Neural cell (in vitro differentiated cells): ENCODE results near the gene RELN. TPM values are rescaled to one million over a fixed set of nuclear protein-coding genes. Genes with fewer than 3 reads are reported as not detected.

Experiments
- H2AFZ ChIP-seq: fragments of 200-600, 300-800 bp; sonication (generic), shearing (Covaris generic); 2 replicates; pipeline ENCODE4 v1.6.0; 2014; ENCODE audit warnings: low read depth, mild to moderate bottlenecking, antibody characterized with exemption, low read length, moderate library complexity
- H3F3A ChIP-seq: fragments of 200-600 bp; shearing (Covaris generic); 2 replicates; pipeline ENCODE4 v1.6.1; 2016; ENCODE audit warnings: mild to moderate bottlenecking, moderate library complexity, mixed read lengths, antibody characterized with exemption, low read length; ENCODE audit not compliant: insufficient read depth, poor library complexity, severe bottlenecking
- H3K27ac ChIP-seq: fragments of 200-600, 300-800 bp; sonication (generic), shearing (Covaris generic); 2 replicates; pipeline ENCODE4 v1.5.1; 2014; ENCODE audit warnings: mild to moderate bottlenecking, low read length, moderate library complexity
- H3K27me3 ChIP-seq: fragments of 300-800, 200-600 bp; sonication (generic), shearing (Covaris generic); 2 replicates; pipeline ENCODE4 v1.6.0; 2014; ENCODE audit warnings: mild to moderate bottlenecking, low read depth, low read length, moderate library complexity; ENCODE audit not compliant: insufficient read depth
- H3K36me3 ChIP-seq: fragments of 300-800, 200-600 bp; sonication (generic), shearing (Covaris generic); 2 replicates; pipeline ENCODE4 v1.5.1; 2014; ENCODE audit warnings: mild to moderate bottlenecking, antibody characterized with exemption, low read length, moderate library complexity; ENCODE audit not compliant: insufficient read depth
- H3K4me2 ChIP-seq: fragments of 300-800, 200-600 bp; sonication (generic), shearing (Covaris generic); 2 replicates; pipeline ENCODE4 v1.6.0; 2014; ENCODE audit warnings: mild to moderate bottlenecking, low read length
- H3K4me3 ChIP-seq: fragments of 300-800, 200-600 bp; sonication (generic), shearing (Covaris generic); 2 replicates; pipeline ENCODE4 v1.5.1; 2014; ENCODE audit warnings: mild to moderate bottlenecking, low read length, moderate library complexity
- H3K79me2 ChIP-seq: fragments of 200-600 bp; shearing (Covaris generic); replicated peaks from 2 replicates; pipeline ENCODE4 v1.6.0; 2014; ENCODE audit warnings: mild to moderate bottlenecking, low read length, moderate library complexity; ENCODE audit not compliant: insufficient read depth
- H3K9ac ChIP-seq: fragments of 300-800, 200-600 bp; sonication (generic), shearing (Covaris generic); 2 replicates; pipeline ENCODE4 v1.6.1; 2016; ENCODE audit warnings: mild to moderate bottlenecking, low read length, mixed read lengths
- H3K9me2 ChIP-seq: fragments of 200-600 bp; shearing (Covaris generic); 2 replicates; pipeline ENCODE4 v1.6.1; 2016; ENCODE audit warnings: mild to moderate bottlenecking, low read length, mixed read lengths; ENCODE audit not compliant: insufficient read depth
- H3K9me3 ChIP-seq: fragments of 200-600, 300-800 bp; sonication (generic), shearing (Covaris generic); 2 replicates; pipeline ENCODE4 v1.6.1; 2016; ENCODE audit warnings: mild to moderate bottlenecking, mixed run types, low read length, moderate library complexity, mixed read lengths
- H4K20me1 ChIP-seq: fragments of 200-600 bp; shearing (Covaris generic); 2 replicates; pipeline ENCODE4 v1.6.1; 2016; ENCODE audit warnings: mild to moderate bottlenecking, mixed run types; ENCODE audit not compliant: insufficient read depth
- EP300 ChIP-seq: fragments of 450-650 bp; conservative IDR thresholded peaks from 2 replicates; pipeline ENCODE4 v1.6.1; 2014; ENCODE audit warnings: antibody characterized with exemption, mild to moderate bottlenecking, moderate library complexity; ENCODE audit not compliant: poor library complexity, severe bottlenecking
- EZH2 ChIP-seq: fragments of 200-600, 300-800 bp; shearing (Covaris generic), sonication (generic); IDR thresholded peaks from 2 replicates; pipeline ENCODE4 v1.6.1; 2014; ENCODE audit warnings: antibody characterized with exemption, low read length, borderline replicate concordance, mild to moderate bottlenecking; ENCODE audit not compliant: insufficient read depth, poor library complexity, severe bottlenecking
- MXI1 ChIP-seq: fragments of 450-650 bp; conservative IDR thresholded peaks from 2 replicates; pipeline ENCODE4 v1.6.1; 2014; ENCODE audit warnings: antibody characterized with exemption, mild to moderate bottlenecking; ENCODE audit not compliant: poor library complexity, severe bottlenecking
- POLR2AphosphoS5 ChIP-seq: IDR thresholded peaks from 2 replicates; pipeline ENCODE4 v1.6.1; 2012
- RAD21 ChIP-seq: fragments of 450-650 bp; conservative IDR thresholded peaks from 2 replicates; pipeline ENCODE4 v1.6.1; 2014; ENCODE audit warnings: antibody characterized with exemption, mild to moderate bottlenecking, moderate library complexity
- SMC3 ChIP-seq: fragments of 450-650 bp; conservative IDR thresholded peaks from 2 replicates; pipeline ENCODE4 v1.6.1; 2014; ENCODE audit warnings: antibody characterized with exemption, mild to moderate bottlenecking, moderate library complexity; ENCODE audit not compliant: poor library complexity
- TAF1 ChIP-seq: IDR thresholded peaks from 2 replicates; pipeline ENCODE4 v1.6.1; 2012; ENCODE audit warnings: low read depth
- polyA plus RNA-seq: library from polyadenylated mRNA; depleted of rRNA; stranded (reverse); fragments of >200 nt; gene quantifications from 2 replicates; pipeline ENCODE4 v1.2.3, GENCODE V29; 2014
- TF ChIP-seq, protein P1 (sequence below): IDR thresholded peaks from 2 replicates; pipeline ENCODE4 v1.6.1; 2012; ENCODE audit warnings: borderline replicate concordance
- TF ChIP-seq, protein P2 (sequence below): fragments of 450-650 bp; IDR thresholded peaks from 2 replicates; pipeline ENCODE4 v1.5.1; 2014; ENCODE audit warnings: antibody characterized with exemption, mild to moderate bottlenecking, moderate library complexity; ENCODE audit not compliant: poor library complexity, severe bottlenecking

The RELN gene
- polyA plus RNA-seq, 1 donor from 2014 or later, result 178 TPM

DNA sequence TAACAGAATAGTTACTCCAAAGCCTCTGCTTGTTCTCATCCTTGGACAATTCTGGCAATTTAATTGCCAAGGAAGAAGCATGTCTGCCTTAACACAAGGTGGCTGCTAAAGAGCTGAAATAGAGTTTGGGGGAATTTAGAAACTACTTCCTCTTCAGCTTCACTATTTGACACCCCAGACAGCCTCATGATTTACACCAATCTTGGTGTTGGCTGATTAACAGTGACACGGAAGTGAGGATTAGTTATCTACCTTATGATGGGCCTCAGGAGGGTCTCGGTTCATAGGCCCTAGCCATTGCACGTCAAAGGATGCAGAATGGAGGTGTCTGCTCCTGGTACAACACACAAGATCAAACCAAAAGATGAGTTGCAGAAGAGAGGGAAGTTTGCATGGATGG, 102.4 kb downstream of the RELN start:
- TF ChIP-seq SMC3 (no peak), RAD21 (no peak), EP300 (no peak), EZH2 (no peak), MXI1 (no peak), POLR2AphosphoS5 (no peak), TAF1 (no peak)
- TF ChIP-seq, protein P1, sequence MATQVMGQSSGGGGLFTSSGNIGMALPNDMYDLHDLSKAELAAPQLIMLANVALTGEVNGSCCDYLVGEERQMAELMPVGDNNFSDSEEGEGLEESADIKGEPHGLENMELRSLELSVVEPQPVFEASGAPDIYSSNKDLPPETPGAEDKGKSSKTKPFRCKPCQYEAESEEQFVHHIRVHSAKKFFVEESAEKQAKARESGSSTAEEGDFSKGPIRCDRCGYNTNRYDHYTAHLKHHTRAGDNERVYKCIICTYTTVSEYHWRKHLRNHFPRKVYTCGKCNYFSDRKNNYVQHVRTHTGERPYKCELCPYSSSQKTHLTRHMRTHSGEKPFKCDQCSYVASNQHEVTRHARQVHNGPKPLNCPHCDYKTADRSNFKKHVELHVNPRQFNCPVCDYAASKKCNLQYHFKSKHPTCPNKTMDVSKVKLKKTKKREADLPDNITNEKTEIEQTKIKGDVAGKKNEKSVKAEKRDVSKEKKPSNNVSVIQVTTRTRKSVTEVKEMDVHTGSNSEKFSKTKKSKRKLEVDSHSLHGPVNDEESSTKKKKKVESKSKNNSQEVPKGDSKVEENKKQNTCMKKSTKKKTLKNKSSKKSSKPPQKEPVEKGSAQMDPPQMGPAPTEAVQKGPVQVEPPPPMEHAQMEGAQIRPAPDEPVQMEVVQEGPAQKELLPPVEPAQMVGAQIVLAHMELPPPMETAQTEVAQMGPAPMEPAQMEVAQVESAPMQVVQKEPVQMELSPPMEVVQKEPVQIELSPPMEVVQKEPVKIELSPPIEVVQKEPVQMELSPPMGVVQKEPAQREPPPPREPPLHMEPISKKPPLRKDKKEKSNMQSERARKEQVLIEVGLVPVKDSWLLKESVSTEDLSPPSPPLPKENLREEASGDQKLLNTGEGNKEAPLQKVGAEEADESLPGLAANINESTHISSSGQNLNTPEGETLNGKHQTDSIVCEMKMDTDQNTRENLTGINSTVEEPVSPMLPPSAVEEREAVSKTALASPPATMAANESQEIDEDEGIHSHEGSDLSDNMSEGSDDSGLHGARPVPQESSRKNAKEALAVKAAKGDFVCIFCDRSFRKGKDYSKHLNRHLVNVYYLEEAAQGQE, result no peak
- TF ChIP-seq, protein P2, sequence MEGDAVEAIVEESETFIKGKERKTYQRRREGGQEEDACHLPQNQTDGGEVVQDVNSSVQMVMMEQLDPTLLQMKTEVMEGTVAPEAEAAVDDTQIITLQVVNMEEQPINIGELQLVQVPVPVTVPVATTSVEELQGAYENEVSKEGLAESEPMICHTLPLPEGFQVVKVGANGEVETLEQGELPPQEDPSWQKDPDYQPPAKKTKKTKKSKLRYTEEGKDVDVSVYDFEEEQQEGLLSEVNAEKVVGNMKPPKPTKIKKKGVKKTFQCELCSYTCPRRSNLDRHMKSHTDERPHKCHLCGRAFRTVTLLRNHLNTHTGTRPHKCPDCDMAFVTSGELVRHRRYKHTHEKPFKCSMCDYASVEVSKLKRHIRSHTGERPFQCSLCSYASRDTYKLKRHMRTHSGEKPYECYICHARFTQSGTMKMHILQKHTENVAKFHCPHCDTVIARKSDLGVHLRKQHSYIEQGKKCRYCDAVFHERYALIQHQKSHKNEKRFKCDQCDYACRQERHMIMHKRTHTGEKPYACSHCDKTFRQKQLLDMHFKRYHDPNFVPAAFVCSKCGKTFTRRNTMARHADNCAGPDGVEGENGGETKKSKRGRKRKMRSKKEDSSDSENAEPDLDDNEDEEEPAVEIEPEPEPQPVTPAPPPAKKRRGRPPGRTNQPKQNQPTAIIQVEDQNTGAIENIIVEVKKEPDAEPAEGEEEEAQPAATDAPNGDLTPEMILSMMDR, result no peak
- H3F3A ChIP-seq, result no peaks in the 10 kb centered on the region
- H2AFZ ChIP-seq, result no peak overlapping the region
- no peaks in the 10 kb centered on the region for H3K36me3 ChIP-seq
- no peaks in the 10 kb centered on the region for H4K20me1 ChIP-seq
- no peak overlapping the region for H3K4me3 ChIP-seq
- H3K27ac ChIP-seq, result no peak overlapping the region
- no peaks in the 10 kb centered on the region for H3K9me3 ChIP-seq
- H3K4me2 ChIP-seq, result no peak overlapping the region
- H3K9me2 ChIP-seq, result no peaks in the 10 kb centered on the region
- no peaks in the 10 kb centered on the region for H3K79me2 ChIP-seq
- H3K27me3 ChIP-seq, result no peaks in the 10 kb centered on the region
- no peak overlapping the region for H3K9ac ChIP-seq

DNA sequence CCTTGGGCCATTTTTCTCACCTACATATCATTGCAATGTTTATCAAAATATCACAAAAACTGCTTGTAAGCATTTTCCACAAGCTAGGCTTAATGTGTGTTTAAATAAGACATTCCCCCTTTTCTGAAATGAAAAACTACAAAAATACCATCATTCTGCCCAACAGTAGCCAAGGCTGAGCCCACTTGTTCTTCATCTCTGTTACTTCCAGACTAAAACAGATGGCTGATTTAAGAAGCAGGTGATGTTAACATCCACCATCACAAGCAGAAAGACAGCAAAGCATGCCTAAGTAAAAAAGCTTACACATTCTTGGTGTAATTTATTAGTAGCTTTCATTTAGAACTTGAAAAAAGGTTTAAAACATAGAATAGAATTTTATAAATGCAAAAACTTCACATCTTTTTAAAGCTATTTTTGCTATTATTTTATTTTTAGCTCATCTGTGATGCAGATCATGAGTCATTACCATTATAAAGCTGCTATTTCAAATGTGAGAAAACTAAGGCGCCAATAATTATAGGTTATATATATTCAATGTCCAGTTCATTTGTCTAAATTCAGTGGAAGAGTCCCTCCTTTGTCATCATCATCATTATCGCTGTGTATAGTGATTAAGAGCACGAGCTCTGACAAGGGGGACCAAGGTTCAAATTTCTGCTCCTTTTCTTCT, 109.4 kb downstream of the RELN start:
- H3K79me2 ChIP-seq, result no peaks in the 10 kb centered on the region
- no peaks in the 10 kb centered on the region for H3K36me3 ChIP-seq
- no peaks in the 10 kb centered on the region for H3K27me3 ChIP-seq
- H3K9me2 ChIP-seq, result no peaks in the 10 kb centered on the region
- H3K4me3 ChIP-seq, result no peak overlapping the region
- H3F3A ChIP-seq, result no peaks in the 10 kb centered on the region
- no peaks in the 10 kb centered on the region for H3K9me3 ChIP-seq
- no peak overlapping the region for H2AFZ ChIP-seq
- TF ChIP-seq POLR2AphosphoS5 (no peak), SMC3 (no peak), TAF1 (no peak), EP300 (no peak), RAD21 (no peak), EZH2 (no peak), MXI1 (no peak)
- TF ChIP-seq, protein P1, result no peak
- TF ChIP-seq, protein P2, result no peak
- H3K9ac ChIP-seq, result no peak overlapping the region
- no peaks in the 10 kb centered on the region for H4K20me1 ChIP-seq
- H3K27ac ChIP-seq, result no peak overlapping the region
- no peak overlapping the region for H3K4me2 ChIP-seq
